Embryonic facial prominence (tissue), 1 donor: ENCODE data around the gene P2RY2.

ENCODE experiments used
- DNase-seq: peaks from one replicate; pipeline ENCODE4 v3.0.0-alpha.2; 2016; ENCODE audit errors: extremely low spot score

P2RY2 gene

DNA sequence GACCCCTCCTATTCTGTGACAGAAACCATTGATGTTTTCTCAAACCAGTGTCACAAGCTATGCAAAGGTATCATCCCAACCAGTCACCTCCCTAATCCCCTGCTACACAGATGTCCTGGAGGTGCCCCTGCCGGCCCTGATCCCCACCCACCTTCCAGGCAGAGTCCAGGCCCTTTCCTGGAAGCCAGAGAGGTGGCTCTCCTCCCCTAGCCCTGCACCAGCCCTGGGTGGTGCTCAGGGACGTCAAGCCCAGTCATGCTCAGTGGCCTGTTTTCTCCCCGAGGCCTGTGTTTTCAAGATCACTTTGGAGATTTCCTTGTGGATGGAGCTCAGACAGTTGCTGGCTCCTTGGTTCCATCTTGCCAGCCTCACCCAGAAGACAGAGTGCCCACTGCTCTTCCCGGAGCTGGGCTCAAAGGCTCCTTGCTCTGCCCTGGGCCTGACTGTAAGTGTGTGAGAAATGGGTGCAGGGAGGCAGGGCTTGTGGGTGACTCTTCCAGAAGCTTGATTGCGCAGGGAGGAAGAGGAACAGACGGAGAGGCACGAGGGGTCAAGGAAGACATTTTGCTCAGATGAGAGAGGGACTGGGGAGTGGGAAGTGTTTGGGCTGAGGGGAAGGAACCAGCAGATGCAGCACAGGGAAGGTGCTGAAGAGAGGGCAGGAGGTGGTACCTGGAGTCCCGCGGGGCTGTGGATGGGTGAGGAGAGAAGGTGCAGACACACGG lies 65.4 kb downstream of the P2RY2 start:
- no peak for DNase-seq

DNA sequence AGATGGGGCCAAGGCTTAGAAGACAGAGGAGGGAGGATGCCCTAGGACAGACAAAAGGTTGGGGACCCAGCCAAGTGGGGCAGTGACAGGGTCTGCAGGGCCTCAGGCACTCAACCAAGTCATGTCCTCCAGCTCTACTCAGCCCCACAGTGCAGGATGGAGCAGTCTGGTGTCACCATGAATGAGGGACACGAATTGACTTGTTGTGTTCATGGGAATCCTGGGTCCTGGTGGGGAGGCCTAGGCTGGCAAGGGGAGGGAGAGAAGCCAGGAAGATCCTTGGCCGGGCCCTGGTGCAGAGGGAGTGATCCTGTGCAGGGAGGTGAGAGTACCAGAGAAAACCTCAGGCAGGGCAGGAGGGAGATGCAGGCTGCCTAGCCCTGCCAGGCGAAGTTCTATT lies 66.0 kb downstream of the P2RY2 start:
- no peak for DNase-seq

DNA sequence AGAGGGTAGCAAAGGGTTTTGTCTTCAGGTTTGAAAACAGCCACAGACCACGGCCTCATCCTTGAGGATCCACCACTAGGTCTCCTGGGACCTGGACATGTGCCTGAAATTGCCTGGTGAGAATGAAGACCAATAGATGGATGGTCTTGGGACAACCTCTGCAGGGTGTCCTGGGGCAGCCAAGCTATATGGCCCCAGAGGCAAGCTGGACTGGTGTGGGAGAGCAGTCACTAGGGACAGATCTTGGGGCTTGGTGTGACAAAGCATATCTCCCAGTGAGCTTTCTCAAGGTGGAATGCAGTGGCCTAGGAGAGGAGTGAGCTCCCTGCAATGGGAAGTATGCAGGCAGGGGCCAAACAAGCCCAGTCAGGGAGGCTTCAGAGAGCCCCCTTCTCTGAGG lies 67.6 kb downstream of the P2RY2 start:
- no peak for DNase-seq
